ENCODE data around the gene IL37.

IL37 gene

GRCh38 chr2:112910865-112911264 is at the start of gene IL37:
TSS of gene IL37 (plus strand) at chr2:112911165. CDS start at chr2:112913013, 1,848 bp downstream.
- no peak for DNase-seq

- no peak for DNase-seq
Measured at GRCh38 chr2:112864072-112864471, 46.9 kb upstream of the IL37 start.

GRCh38 chr2:112866128-112866835 is 44.7 kb upstream of the IL37 start:
- no peak for DNase-seq

- DNase-seq: no peak
Measured at GRCh38 chr2:112867701-112868631, 43.0 kb upstream of the IL37 start.

- peak; percentile 16 for DNase-seq
Measured at GRCh38 chr2:112869258-112869842, 41.6 kb upstream of the IL37 start.

GRCh38 chr2:112870841-112871835 is 39.8 kb upstream of the IL37 start:
- DNase-seq: no peak

GRCh38 chr2:112876257-112876970 is 34.6 kb upstream of the IL37 start:
- no peak for DNase-seq

- no peak for DNase-seq
Measured at GRCh38 chr2:112876971-112877361, 34.0 kb upstream of the IL37 start.

GRCh38 chr2:112877423-112877822 is 33.5 kb upstream of the IL37 start:
- no peak for DNase-seq

- no peak for DNase-seq
Measured at GRCh38 chr2:112879491-112880041, 31.4 kb upstream of the IL37 start.

GRCh38 chr2:112880091-112880531 is 30.9 kb upstream of the IL37 start:
- no peak for DNase-seq

- no peak for DNase-seq
Measured at GRCh38 chr2:112880696-112881095, 30.3 kb upstream of the IL37 start.

- DNase-seq: no peak
Measured at GRCh38 chr2:112881217-112881985, 29.6 kb upstream of the IL37 start.

GRCh38 chr2:112883669-112884068 is 27.3 kb upstream of the IL37 start:
- DNase-seq: no peak

GRCh38 chr2:112884869-112885505 is 26.0 kb upstream of the IL37 start:
- DNase-seq: peak; percentile 76

- DNase-seq: no peak
Measured at GRCh38 chr2:112885506-112885902, 25.5 kb upstream of the IL37 start.

- DNase-seq: no peak
Measured at GRCh38 chr2:112886291-112886690, 24.7 kb upstream of the IL37 start.

- DNase-seq: no peak
Measured at GRCh38 chr2:112887964-112888749, 22.8 kb upstream of the IL37 start.

GRCh38 chr2:112889976-112890375 is 21.0 kb upstream of the IL37 start:
- DNase-seq: no peak
